Glomerular visceral epithelial cell (primary cell): ENCODE data around the gene FRMD8.

Source experiments
- DNase-seq: peaks from one replicate; pipeline ENCODE4 v3.0.0-alpha.2; 2016; ENCODE audit errors: extremely low spot score

The FRMD8 gene

DNA sequence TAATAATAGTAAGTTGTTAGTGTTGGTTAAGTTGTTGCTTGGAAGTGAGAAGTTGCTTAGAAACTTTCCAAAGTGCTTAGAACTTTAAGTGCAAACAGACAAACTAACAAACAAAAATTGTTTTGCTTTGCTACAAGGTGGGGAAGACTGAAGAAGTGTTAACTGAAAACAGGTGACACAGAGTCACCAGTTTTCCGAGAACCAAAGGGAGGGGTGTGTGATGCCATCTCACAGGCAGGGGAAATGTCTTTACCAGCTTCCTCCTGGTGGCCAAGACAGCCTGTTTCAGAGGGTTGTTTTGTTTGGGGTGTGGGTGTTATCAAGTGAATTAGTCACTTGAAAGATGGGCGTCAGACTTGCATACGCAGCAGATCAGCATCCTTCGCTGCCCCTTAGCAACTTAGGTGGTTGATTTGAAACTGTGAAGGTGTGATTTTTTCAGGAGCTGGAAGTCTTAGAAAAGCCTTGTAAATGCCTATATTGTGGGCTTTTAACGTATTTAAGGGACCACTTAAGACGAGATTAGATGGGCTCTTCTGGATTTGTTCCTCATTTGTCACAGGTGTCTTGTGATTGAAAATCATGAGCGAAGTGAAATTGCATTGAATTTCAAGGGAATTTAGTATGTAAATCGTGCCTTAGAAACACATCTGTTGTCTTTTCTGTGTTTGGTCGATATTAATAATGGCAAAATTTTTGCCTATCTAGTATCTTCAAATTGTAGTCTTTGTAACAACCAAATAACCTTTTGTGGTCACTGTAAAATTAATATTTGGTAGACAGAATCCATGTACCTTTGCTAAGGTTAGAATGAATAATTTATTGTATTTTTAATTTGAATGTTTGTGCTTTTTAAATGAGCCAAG lies 38.9 kb downstream of the FRMD8 start:
- peak; percentile 77 for DNase-seq

DNA sequence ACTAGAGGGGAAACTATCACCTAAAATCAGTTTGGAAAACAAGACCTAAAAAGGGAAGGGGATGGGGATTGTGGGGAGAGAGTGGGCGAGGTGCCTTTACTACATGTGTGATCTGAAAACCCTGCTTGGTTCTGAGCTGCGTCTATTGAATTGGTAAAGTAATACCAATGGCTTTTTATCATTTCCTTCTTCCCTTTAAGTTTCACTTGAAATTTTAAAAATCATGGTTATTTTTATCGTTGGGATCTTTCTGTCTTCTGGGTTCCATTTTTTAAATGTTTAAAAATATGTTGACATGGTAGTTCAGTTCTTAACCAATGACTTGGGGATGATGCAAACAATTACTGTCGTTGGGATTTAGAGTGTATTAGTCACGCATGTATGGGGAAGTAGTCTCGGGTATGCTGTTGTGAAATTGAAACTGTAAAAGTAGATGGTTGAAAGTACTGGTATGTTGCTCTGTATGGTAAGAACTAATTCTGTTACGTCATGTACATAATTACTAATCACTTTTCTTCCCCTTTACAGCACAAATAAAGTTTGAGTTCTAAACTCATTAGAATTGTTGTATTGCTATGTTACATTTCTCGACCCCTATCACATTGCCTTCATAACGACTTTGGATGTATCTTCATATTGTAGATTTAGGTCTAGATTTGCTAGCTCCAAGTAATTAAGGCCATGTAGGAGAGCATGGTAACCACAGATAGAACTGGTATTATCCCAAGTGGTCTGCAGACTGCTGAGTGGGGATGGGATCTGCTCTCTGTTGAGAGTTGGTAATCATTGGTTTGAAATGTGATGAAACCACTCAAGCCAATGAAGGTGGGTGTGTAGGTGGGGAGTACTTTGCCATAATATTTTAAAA lies 39.8 kb downstream of the FRMD8 start:
- peak; percentile 70 for DNase-seq

GRCh38 chr11:65426839-65427690 lies 40.6 kb downstream of the FRMD8 start:
- peak; percentile 62 for DNase-seq

DNA sequence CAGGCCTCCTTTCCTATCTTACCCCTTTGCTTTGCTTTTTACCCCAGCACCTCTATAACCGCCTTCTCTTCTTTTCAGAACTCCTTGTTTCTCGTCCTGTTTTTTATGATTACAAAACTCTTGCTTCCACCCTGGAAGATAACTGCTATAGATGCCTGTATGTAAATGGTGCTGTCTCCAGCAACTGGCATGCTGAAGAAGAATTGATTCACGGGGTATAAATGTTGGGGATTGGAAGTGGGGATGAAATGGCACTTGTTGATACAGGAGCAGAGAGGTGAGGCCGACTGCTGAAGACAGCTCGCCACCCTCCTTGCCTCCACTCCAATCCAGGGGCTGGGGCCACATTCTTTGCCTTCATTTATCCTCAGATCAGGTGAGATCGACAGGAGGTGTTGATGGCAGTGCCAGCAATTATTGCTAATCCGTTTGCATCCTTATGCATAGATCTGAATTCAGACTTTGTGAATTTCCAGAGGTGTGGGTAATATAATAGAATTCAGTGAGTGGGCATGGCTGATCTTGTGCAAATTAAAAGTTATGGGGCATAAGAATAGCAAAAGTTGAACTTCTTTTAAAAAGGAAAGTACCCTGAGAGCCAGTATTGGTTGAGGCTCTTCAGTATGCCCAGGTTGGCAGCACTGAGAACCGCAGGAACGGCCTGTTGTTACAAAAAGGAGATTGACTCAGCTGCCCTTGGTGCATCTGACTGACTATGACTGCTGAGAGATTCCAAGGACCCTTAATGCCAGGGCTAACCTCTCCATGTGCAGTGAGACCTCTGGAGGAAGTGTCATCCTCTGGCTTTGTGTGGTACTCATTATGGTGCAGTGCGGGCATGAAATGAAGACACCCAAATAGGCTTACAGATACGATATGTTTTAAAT lies 41.5 kb downstream of the FRMD8 start:
- peak; percentile 74 for DNase-seq

- peak; percentile 56 for DNase-seq
Measured at GRCh38 chr11:65428578-65429067, 42.2 kb downstream of the FRMD8 start.

GRCh38 chr11:65429068-65429681 lies 42.7 kb downstream of the FRMD8 start:
- DNase-seq = peak; percentile 71

GRCh38 chr11:65429724-65430405 lies 43.4 kb downstream of the FRMD8 start:
- DNase-seq = peak; percentile 84

GRCh38 chr11:65430406-65431217 lies 44.2 kb downstream of the FRMD8 start:
- DNase-seq = peak; percentile 60

DNA sequence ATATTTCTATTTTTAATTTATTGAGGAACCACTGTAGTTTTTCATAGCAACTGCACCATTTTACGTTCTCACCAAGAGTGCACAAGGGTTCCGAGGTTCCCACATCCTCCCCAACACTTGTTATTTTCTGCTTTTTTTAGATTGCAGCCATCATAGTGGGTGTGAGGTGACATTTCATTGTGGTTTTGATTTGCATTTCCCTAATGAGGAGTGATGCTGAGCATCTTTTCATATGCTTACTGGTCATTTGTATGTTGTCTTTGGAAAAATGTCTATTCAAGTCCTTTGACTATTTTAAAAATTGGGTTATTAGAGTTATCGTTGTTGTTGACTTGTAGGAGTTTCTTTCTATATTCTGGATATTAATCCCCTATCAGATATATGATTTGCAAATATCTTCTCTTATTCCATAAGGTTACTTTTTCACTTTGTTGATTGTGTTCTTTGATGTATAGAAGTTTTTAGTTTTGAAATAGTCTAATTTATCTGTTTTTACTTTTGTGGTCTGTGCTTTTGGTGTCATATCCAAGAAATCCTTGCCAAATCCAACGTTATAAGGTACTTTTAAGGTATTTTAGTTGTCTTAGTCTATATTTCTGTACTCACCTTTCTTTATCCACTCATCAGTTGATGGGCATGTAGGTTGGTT lies 45.1 kb downstream of the FRMD8 start:
- peak; percentile 34 for DNase-seq

- peak; percentile 27 for DNase-seq
Measured at GRCh38 chr11:65432100-65432650, 45.7 kb downstream of the FRMD8 start.

DNA sequence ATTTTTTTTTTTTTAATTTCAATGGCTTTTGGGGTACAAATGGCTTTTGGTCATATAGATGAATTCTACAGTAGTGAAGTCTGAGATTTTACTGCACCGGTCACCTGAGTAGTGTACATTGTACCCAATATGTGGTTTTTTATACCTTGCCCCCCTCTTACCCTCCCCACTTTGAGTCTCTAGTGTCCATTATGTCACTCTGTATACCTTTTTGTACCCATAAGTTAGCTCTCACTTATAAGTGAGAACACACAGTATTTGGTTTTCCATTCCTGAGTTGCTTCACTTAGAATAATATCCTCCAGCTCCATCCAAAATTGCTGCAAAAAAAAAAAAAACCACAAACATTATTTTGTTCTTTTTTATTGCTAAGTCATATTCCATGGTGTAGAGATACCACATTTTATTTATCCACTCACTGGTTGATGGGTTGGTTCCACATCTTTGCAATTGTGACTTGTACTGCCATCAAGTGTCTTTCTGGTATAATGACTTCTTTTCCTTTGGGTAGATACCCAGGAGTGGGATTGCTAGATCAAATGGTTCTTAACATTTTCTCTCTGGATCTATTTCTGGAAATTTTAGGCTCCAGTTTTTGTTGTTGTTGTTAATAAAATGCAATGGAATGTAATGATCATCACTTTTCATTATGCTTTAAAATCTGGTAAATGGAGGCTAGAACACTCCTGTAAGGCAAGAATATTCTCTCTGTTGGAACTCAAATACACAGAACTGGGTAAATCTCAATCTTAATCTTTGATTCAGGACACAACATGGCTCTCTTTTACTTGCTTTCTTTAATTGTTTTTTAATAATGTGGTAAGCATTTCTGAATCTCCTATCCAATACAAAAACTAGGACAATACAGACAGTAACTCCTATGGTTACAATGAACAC lies 46.5 kb downstream of the FRMD8 start:
- DNase-seq = peak; percentile 54

GRCh38 chr11:65433657-65434056 lies 47.2 kb downstream of the FRMD8 start:
- peak; percentile 14 for DNase-seq

DNA sequence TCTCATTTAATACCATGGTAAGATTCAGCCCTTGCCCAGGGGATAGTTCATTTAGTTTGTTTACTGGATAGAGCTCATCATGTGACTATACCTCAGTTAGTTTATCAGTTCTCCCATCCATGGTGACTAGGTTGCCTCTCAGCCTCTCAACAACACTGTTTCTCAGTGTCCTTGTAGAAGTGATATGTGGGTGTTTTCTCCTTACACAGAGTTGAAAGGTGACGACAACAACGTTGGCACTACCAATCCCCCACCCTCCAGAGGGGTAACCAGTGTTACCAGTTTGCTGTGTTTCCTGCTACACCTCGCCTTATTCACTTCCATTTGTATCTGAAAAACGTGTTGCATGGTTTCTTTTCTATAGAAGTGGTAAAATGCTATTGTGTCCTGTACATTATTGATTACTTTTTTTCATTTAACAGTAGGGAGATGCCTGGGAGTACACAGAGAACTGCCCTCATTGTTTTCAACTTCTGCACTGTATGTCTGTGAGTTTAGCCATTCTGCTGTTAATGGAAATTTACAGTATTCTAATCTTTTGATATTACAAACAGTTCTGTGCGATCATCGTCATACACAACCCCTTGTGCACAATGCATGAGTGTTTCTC lies 47.7 kb downstream of the FRMD8 start:
- DNase-seq = peak; percentile 27

DNA sequence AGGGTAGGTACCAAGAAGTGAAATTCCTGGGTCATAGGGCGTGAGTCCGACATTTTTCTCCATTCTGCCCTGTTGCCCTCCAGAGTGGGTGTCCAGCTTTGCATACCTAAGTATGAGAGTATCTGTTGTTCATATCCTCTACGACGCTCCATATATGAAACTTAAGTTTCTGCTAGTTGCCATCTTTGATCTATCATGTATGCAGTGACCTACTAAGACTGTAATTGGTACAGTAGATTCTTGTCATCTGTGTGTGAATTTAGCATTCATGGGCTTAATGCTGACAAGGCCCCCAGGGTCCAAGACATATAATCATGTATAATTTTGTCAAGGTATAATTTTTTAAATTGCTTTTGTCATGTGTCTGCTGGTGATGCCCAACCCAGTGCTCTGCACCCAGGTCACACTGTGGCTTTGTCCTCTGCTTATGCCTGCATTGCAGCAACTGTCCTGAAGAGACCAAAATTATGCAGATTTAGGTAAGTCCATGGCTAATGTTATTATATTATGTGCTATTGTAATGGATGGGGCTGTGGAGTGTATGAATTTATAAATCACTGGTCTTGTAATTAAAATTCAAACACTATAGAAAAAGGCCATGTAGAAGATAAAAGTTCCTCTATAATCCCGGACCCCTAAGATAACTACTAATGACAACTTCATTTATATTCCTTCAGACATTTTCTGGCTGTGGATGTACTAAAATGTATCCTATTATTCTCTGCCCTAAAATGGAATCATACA lies 48.4 kb downstream of the FRMD8 start:
- DNase-seq = peak; percentile 27

DNA sequence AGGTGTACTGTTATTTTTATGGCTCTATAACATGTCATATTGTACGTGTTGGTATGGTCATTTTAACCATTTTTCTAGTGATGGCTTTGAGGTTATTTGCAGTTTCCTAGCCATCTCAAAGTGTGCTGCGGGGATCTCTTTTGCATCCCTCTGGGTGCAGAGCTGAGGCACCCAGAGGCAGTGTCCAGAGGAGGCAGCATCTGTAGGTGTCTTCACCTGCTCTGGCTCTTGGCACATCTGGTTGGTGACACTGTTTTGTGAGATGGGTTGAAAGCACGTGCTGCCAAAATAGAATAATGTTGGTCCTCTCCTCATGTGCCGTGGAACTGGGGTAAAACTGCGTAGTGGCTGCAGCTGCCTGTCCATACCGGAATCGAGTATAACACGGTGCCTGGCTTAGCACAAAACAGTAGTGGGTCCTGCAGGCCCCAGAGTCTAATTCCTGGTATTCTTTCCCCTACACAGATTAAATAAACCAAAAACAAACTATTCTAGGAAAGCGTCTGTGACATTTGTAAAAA lies 49.0 kb downstream of the FRMD8 start:
- DNase-seq = peak; percentile 23
